ENCODE data around the gene WFIKKN2.

GRCh38 chr17:50820651-50821050 is 14.7 kb upstream of the WFIKKN2 start:
- no peak for TF ChIP-seq CTCF (IDR thresholded peaks at IDR 0.05)
- no peak for TF ChIP-seq POLR2A (IDR thresholded peaks at IDR 0.05)

Data from uterus (tissue), 2 donors.